ENCODE data around the gene KCNQ2.

GRCh38 chr20:63482021-63482587 lies 9.6 kb upstream of the KCNQ2 start:
- TF ChIP-seq, protein P1, sequence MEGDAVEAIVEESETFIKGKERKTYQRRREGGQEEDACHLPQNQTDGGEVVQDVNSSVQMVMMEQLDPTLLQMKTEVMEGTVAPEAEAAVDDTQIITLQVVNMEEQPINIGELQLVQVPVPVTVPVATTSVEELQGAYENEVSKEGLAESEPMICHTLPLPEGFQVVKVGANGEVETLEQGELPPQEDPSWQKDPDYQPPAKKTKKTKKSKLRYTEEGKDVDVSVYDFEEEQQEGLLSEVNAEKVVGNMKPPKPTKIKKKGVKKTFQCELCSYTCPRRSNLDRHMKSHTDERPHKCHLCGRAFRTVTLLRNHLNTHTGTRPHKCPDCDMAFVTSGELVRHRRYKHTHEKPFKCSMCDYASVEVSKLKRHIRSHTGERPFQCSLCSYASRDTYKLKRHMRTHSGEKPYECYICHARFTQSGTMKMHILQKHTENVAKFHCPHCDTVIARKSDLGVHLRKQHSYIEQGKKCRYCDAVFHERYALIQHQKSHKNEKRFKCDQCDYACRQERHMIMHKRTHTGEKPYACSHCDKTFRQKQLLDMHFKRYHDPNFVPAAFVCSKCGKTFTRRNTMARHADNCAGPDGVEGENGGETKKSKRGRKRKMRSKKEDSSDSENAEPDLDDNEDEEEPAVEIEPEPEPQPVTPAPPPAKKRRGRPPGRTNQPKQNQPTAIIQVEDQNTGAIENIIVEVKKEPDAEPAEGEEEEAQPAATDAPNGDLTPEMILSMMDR (IDR thresholded peaks at IDR 0.05): no peak
- no peak for TF ChIP-seq EP300 (IDR thresholded peaks at IDR 0.05)
- TF ChIP-seq POLR2A (IDR thresholded peaks at IDR 0.05): no peak
- TF ChIP-seq POLR2AphosphoS5 (IDR thresholded peaks at IDR 0.05): no peak

Data from stomach (tissue), 4 donors.